ENCODE results near the gene OPCML. TPM values are rescaled to one million over a fixed set of nuclear protein-coding genes. Genes with fewer than 3 reads are reported as not detected.

OPCML gene
- total RNA-seq, 4 donors from 2014 or later = 0.16 TPM; not detected in 3

- no peak for DNase-seq (ENCODE audit: low spot score in 2 of 2)
- intact Hi-C loops (cut with DNase I; ENCODE audit: low total_unique reads) = no loop called here
- WGBS, 2 donors = 83 to 94% methylated on average over 34 to 49 of the region's 54 CpGs
- H3K4me3 ChIP-seq (ENCODE audit: low read depth, poor library complexity, severe bottlenecking) = no peak overlapping the region
- TF ChIP-seq POLR2A (IDR thresholded peaks at IDR 0.05) = no peak
- no peak for TF ChIP-seq CTCF (IDR thresholded peaks at IDR 0.05)
These were observed 171.2 kb downstream of the OPCML start for GRCh38 chr11:133360860-133361688.

GRCh38 chr11:133355095-133355494 lies 177.2 kb downstream of the OPCML start:
- WGBS, 2 donors = 32 to 37% methylated on average over 2 of the region's 2 CpGs
- no peak overlapping the region for H3K4me3 ChIP-seq (ENCODE audit: low read depth, poor library complexity, severe bottlenecking)
- TF ChIP-seq POLR2A (IDR thresholded peaks at IDR 0.05) (no peak), CTCF (IDR thresholded peaks at IDR 0.05) (no peak)
- no peak for DNase-seq (ENCODE audit: low spot score in 2 of 2)
- intact Hi-C loops (cut with DNase I; ENCODE audit: low total_unique reads) = no loop called here

- TF ChIP-seq POLR2A (IDR thresholded peaks at IDR 0.05) (no peak), CTCF (IDR thresholded peaks at IDR 0.05) (no peak)
- intact Hi-C loops (cut with DNase I; ENCODE audit: low total_unique reads) = no loop called here
- WGBS, 2 donors = 82 to 88% methylated on average over 4 of the region's 4 CpGs
- no peak for DNase-seq (ENCODE audit: low spot score in 2 of 2)
- no peak overlapping the region for H3K4me3 ChIP-seq (ENCODE audit: low read depth, poor library complexity, severe bottlenecking)
These were observed 178.2 kb downstream of the OPCML start for GRCh38 chr11:133354069-133354468.

GRCh38 chr11:133350045-133350444 lies 182.3 kb downstream of the OPCML start:
- 65 to 71% methylated on average over 3 of the region's 3 CpGs for WGBS, 2 donors
- DNase-seq (ENCODE audit: low spot score in 2 of 2) = no peak
- no peak overlapping the region for H3K4me3 ChIP-seq (ENCODE audit: low read depth, poor library complexity, severe bottlenecking)
- TF ChIP-seq CTCF (IDR thresholded peaks at IDR 0.05) = no peak
- TF ChIP-seq POLR2A (IDR thresholded peaks at IDR 0.05) = no peak
- intact Hi-C loops (cut with DNase I; ENCODE audit: low total_unique reads) = no loop called here

GRCh38 chr11:133347988-133348387 lies 184.3 kb downstream of the OPCML start:
- intact Hi-C loops (cut with DNase I; ENCODE audit: low total_unique reads) = no loop called here
- DNase-seq (ENCODE audit: low spot score in 2 of 2) = no peak
- 80 to 90% methylated on average over 5 of the region's 5 CpGs for WGBS, 2 donors
- no peak overlapping the region for H3K4me3 ChIP-seq (ENCODE audit: low read depth, poor library complexity, severe bottlenecking)
- no peak for TF ChIP-seq POLR2A (IDR thresholded peaks at IDR 0.05)
- no peak for TF ChIP-seq CTCF (IDR thresholded peaks at IDR 0.05)

GRCh38 chr11:133346137-133346536 lies 186.2 kb downstream of the OPCML start:
- TF ChIP-seq CTCF (IDR thresholded peaks at IDR 0.05) = no peak
- no peak for TF ChIP-seq POLR2A (IDR thresholded peaks at IDR 0.05)
- WGBS, 2 donors = 85 to 87% methylated on average over 5 of the region's 5 CpGs
- intact Hi-C loops (cut with DNase I; ENCODE audit: low total_unique reads) = no loop called here

More at GRCh38 chr11:133346137-133346536, 186.2 kb downstream of the OPCML start:
- no peak overlapping the region for H3K4me3 ChIP-seq (ENCODE audit: low read depth, poor library complexity, severe bottlenecking)
- DNase-seq (ENCODE audit: low spot score in 2 of 2) = no peak

Measured in lower leg skin (tissue), 4 donors.